OCI-LY7 (cell line): Measurements from ENCODE around the gene SORBS2. TPM values are rescaled to one million over a fixed set of nuclear protein-coding genes. Genes with fewer than 3 reads are reported as not detected.

ENCODE experiments used
- BruUV-seq: library from RNA; stranded (reverse); fragments of 400-500 nt; replicated peaks from 2 replicates; lab custom pipeline; 2021; lab: Mats Ljungman, UMichigan
- CTCF ChIA-PET: fragments of 300-600 bp; sonication (Branson Sonifier 250); formaldehyde crosslinking; loops from one replicate; lab custom pipeline; 2022; ENCODE audit warnings: antibody characterized with exemption; ENCODE audit not compliant: unreplicated experiment; lab: Charles Lee
- POLR2A ChIA-PET: fragments of 300-600 bp; sonication (Branson Sonifier 250); formaldehyde crosslinking; loops from one replicate; lab custom pipeline; 2022; ENCODE audit warnings: antibody characterized with exemption; lab: Charles Lee
- DNase-seq: peaks from one replicate; pipeline ENCODE4 v3.0.0-alpha.2; 2015; ENCODE audit warnings: low spot score
- H2AFZ ChIP-seq: fragments of 200-600 bp; sonication (generic), shearing (Covaris generic); 2 replicates; pipeline ENCODE4 v1.6.1; 2014; ENCODE audit warnings: mild to moderate bottlenecking, antibody characterized with exemption, low read length, moderate library complexity
- H3K27ac ChIP-seq: fragments of 200-600 bp; sonication (generic); 2 replicates; pipeline ENCODE4 v1.5.1; 2014; ENCODE audit warnings: mixed run types, low read depth, mild to moderate bottlenecking, moderate library complexity, low read length, inconsistent platforms; ENCODE audit not compliant: poor library complexity, severe bottlenecking
- H3K36me3 ChIP-seq: fragments of 200-600 bp; sonication (generic); 2 replicates; pipeline ENCODE4 v1.6.1; 2014; ENCODE audit warnings: mild to moderate bottlenecking, antibody characterized with exemption, low read length, moderate library complexity, mixed read lengths; ENCODE audit not compliant: insufficient read depth
- H3K4me1 ChIP-seq: fragments of 200-600 bp; sonication (generic); 2 replicates; pipeline ENCODE4 v1.5.1; 2014; ENCODE audit warnings: mild to moderate bottlenecking, low read length; ENCODE audit not compliant: insufficient read depth, poor library complexity, severe bottlenecking
- H3K4me2 ChIP-seq: fragments of 200-600 bp; sonication (generic); 2 replicates; pipeline ENCODE4 v1.6.1; 2014; ENCODE audit warnings: mild to moderate bottlenecking, low read length
- H3K4me3 ChIP-seq: fragments of 200-600 bp; sonication (generic); 2 replicates; pipeline ENCODE4 v1.5.1; 2014; ENCODE audit warnings: mild to moderate bottlenecking, low read depth, low read length; ENCODE audit not compliant: poor library complexity, severe bottlenecking
- H3K79me2 ChIP-seq: fragments of 200-600 bp; sonication (generic); 2 replicates; pipeline ENCODE4 v1.6.1; 2016; ENCODE audit warnings: low read depth, mild to moderate bottlenecking, low read length, moderate library complexity, mixed read lengths; ENCODE audit not compliant: insufficient read depth
- H3K9me2 ChIP-seq: fragments of 200-600 bp; sonication (generic); 2 replicates; pipeline ENCODE4 v1.6.1; 2016; ENCODE audit warnings: mild to moderate bottlenecking, low read length, mixed read lengths; ENCODE audit not compliant: insufficient read depth
- H3K9me3 ChIP-seq: fragments of 200-600 bp; sonication (generic); 2 replicates; pipeline ENCODE4 v1.6.1; 2014; ENCODE audit warnings: mild to moderate bottlenecking, mixed run types, low read length, mixed read lengths
- H4K20me1 ChIP-seq: fragments of 200-600 bp; sonication (generic); 2 replicates; pipeline ENCODE4 v1.6.1; 2014; ENCODE audit warnings: mild to moderate bottlenecking, antibody characterized with exemption, low read length, moderate library complexity, mixed read lengths; ENCODE audit not compliant: insufficient read depth
- EZH2phosphoT487 ChIP-seq: fragments of 200-600 bp; sonication (generic); IDR thresholded peaks from 2 replicates; pipeline ENCODE4 v1.6.1; 2018; ENCODE audit warnings: low read depth, borderline replicate concordance, mild to moderate bottlenecking, mixed run types, antibody characterized with exemption, low read length, moderate library complexity, mixed read lengths
- intact Hi-C: fragments of 100-400 bp; cut with micrococcal nuclease; formaldehyde crosslinking; loops from one replicate; pipeline ENCODE4 v1.10.0; 2022; ENCODE audit not compliant: unreplicated experiment
- total RNA-seq, 2 experiments: library from RNA; depleted of rRNA in 1 of 2; stranded (reverse); fragments of >200 nt in 1 of 2; shearing (Covaris generic) in 1 of 2; gene quantifications; 2 replicates each; pipeline ENCODE4 v1.2.3, GENCODE V29; 2014 to 2022
- TF ChIP-seq, protein P1 (sequence below): fragments of 200-600 bp; sonication (generic); conservative IDR thresholded peaks from 2 replicates; pipeline ENCODE4 v1.5.1; 2014; ENCODE audit warnings: mild to moderate bottlenecking, antibody characterized with exemption, low read length, moderate library complexity, mixed read lengths

The SORBS2 gene
- total RNA-seq, 2 experiments from 2014 or later: 33.2 to 43.5 TPM

DNA sequence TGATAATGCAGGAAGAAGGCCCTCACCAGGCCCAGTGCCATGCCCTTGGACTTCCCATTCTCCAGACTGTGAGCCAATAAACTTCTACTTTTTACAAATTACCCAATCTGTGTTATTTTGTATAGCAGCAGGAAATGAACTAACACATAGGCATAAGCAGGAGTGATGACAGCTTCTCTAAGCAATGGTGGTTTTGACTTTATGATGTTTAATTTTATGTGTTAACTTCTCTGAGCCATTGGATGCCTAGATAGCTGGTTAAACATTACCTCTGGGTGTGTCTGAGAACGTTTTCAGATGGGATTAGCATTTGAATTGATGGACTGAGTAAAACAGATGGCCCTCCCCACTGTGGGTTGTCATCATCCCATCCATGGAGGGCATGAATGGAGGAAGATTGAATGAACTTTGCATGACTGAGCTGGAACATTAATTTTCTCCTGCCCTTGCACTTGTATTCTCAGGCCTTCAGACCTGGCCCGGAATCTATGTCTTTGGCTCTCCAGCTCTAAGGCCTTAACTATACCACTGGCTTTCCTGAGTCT lies 262.8 kb downstream of the SORBS2 start:
- intact Hi-C loops: no loop called here
- Histone ChIP-seq H3K4me1 (no peaks in the 10 kb centered on the region), H3K9me2 (no peaks in the 10 kb centered on the region), H2AFZ (no peak overlapping the region), H4K20me1 (no peaks in the 10 kb centered on the region), H3K9me3 (no peaks in the 10 kb centered on the region), H3K4me3 (no peak overlapping the region), H3K4me2 (no peak overlapping the region), H3K36me3 (no peaks in the 10 kb centered on the region), H3K27ac (no peak overlapping the region), H3K79me2 (no peaks in the 10 kb centered on the region)
- TF ChIP-seq, protein P1, sequence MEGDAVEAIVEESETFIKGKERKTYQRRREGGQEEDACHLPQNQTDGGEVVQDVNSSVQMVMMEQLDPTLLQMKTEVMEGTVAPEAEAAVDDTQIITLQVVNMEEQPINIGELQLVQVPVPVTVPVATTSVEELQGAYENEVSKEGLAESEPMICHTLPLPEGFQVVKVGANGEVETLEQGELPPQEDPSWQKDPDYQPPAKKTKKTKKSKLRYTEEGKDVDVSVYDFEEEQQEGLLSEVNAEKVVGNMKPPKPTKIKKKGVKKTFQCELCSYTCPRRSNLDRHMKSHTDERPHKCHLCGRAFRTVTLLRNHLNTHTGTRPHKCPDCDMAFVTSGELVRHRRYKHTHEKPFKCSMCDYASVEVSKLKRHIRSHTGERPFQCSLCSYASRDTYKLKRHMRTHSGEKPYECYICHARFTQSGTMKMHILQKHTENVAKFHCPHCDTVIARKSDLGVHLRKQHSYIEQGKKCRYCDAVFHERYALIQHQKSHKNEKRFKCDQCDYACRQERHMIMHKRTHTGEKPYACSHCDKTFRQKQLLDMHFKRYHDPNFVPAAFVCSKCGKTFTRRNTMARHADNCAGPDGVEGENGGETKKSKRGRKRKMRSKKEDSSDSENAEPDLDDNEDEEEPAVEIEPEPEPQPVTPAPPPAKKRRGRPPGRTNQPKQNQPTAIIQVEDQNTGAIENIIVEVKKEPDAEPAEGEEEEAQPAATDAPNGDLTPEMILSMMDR: no peak
- TF ChIP-seq EZH2phosphoT487: no peak
- ChIA-PET CTCF (no interaction called here), POLR2A (interaction anchor here (1.2 kb wide), 1 partner anchor 24 kb away, joined by 4 read pairs; no protein-coding TSS in a partner anchor)
- no peak for DNase-seq
- no TSS peak for BruUV-seq

- DNase-seq: no peak
- intact Hi-C loops: no loop called here
- ChIA-PET CTCF (no interaction called here), POLR2A (interaction anchor here (1.2 kb wide), 1 partner anchor 24 kb away, joined by 4 read pairs; no protein-coding TSS in a partner anchor)
- no peaks in the 10 kb centered on the region for H3K36me3 ChIP-seq
- no peak overlapping the region for H3K4me3 ChIP-seq
- H3K79me2 ChIP-seq: no peaks in the 10 kb centered on the region
- H3K27ac ChIP-seq: no peak overlapping the region
- no peaks in the 10 kb centered on the region for H3K9me2 ChIP-seq
- BruUV-seq: no TSS peak
- TF ChIP-seq, protein P1: no peak
- TF ChIP-seq EZH2phosphoT487: no peak
- H3K4me2 ChIP-seq: no peak overlapping the region
- H3K4me1 ChIP-seq: no peaks in the 10 kb centered on the region
- H3K9me3 ChIP-seq: no peaks in the 10 kb centered on the region
- no peak overlapping the region for H2AFZ ChIP-seq
- H4K20me1 ChIP-seq: no peaks in the 10 kb centered on the region
Observed at GRCh38 chr4:185548587-185548986, 263.4 kb downstream of the SORBS2 start.

DNA sequence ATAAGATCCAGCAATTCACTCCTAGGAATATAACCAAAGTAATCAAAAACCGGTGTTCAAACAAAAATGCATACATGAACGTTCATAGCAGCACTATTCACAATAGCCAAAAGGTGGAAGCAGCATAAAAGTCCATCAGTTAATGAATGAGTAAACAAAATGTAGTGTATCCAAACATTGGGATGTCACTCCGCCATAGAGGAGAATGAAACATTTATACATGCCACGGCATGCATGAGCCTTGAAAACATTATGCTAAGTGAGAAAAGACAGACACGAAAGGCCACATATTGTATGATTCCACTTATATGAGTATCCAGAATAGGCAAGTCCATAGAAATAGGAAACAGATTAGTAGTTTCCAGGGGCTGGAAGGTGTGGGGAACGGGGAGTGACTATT lies 265.7 kb downstream of the SORBS2 start:
- no peak overlapping the region for H2AFZ ChIP-seq
- H3K79me2 ChIP-seq: no peaks in the 10 kb centered on the region
- POLR2A ChIA-PET: interaction anchor here (1.2 kb wide), 1 partner anchor 29 kb away, joined by 3 read pairs; no protein-coding TSS in a partner anchor
- intact Hi-C loops: no loop called here
- no peaks in the 10 kb centered on the region for H3K9me3 ChIP-seq
- no peak for TF ChIP-seq EZH2phosphoT487
- TF ChIP-seq, protein P1: no peak
- no peaks in the 10 kb centered on the region for H3K4me1 ChIP-seq
- H3K36me3 ChIP-seq: no peaks in the 10 kb centered on the region
- no TSS peak for BruUV-seq
- H3K4me3 ChIP-seq: no peak overlapping the region
- no peaks in the 10 kb centered on the region for H3K9me2 ChIP-seq
- H4K20me1 ChIP-seq: no peaks in the 10 kb centered on the region
- H3K4me2 ChIP-seq: no peak overlapping the region
- CTCF ChIA-PET: no interaction called here
- H3K27ac ChIP-seq: no peak overlapping the region
- no peak for DNase-seq
